NCI-H82 treated with DMSO at 0.1 percent for 48 hours (cell line): ENCODE results near the gene RAB40A.
"Not testable (repeated sequence)": the region's sequence is repeated elsewhere in the genome, so short reads cannot be mapped to it uniquely, and the experiment has no call there.

ENCODE experiments used
- DNase-seq: peaks from one replicate; lab custom pipeline; 2025; ENCODE audit not compliant: unreplicated experiment; lab: John Stamatoyannopoulos, UW

Gene RAB40A

DNA sequence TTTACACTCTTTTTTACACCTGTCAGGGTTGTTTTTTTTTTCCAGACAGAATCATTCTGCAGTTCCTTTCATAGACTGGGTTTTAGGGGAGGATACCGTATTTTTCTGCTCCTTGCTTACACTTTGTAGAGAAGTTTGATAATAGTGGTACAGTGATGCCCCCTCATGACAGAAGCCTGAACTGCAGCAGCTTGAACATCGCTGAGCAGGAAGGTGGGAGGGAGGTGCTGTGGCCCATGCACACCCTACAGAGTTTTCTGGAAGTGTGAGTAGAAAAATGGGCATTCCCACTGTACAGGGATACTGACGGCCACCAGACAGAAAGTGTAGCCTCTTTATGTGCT, 54.5 kb downstream of the RAB40A start:
- DNase-seq: peak; percentile 15

- DNase-seq: no peak
Measured at GRCh38 chrX:103464072-103464773, 55.1 kb downstream of the RAB40A start.

DNA sequence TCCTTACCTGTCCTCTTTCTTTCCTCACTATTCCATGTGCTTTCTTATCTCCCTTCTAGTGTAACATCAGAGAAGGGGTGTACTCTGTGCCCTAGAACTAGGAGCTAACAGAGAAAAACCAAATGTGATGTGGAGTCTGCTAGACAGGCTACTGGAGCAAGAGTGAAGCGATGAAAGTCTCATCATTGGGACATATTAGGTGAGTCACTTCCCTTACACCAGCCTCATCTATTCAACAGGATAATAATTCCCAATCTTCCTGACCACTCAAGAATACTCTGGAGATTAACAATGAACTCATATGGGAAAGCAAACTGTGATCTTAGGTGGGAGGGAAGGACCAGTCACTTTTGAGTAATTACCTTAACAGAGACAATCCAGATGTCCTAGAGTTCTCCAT, 58.1 kb downstream of the RAB40A start:
- no peak for DNase-seq

GRCh38 chrX:103460001-103460755, 59.1 kb downstream of the RAB40A start:
- DNase-seq: not testable (repeated sequence)

GRCh38 chrX:103453655-103454054, 65.6 kb downstream of the RAB40A start:
- no peak for DNase-seq
